HCT116 (cell line): Measurements from ENCODE around the gene TFE3. TPM values are rescaled to one million over a fixed set of nuclear protein-coding genes. Genes with fewer than 3 reads are reported as not detected.

Experiments
- ATAC-seq: fragments of 200-7000 bp; cut with Tn5 transposase; 2 replicates; pipeline ENCODE4 v1.9.1; 2020; ENCODE audit warnings: mild to moderate bottlenecking, moderate library complexity
- BruUV-seq: library from RNA; stranded (reverse); fragments of 400-500 nt; replicated peaks from 2 replicates; lab custom pipeline; 2021; lab: Mats Ljungman, UMichigan
- CTCF ChIA-PET: fragments of 300-600 bp; sonication (Branson Sonifier 250); formaldehyde crosslinking; loops from one replicate; lab custom pipeline; 2021; ENCODE audit warnings: antibody characterized with exemption; lab: Charles Lee
- POLR2A ChIA-PET: fragments of 300-600, 350-600 bp; sonication (Branson Sonifier 250); formaldehyde crosslinking; loops from one replicate; lab custom pipeline; 2021; ENCODE audit warnings: antibody characterized with exemption; lab: Charles Lee
- RAD21 ChIA-PET, 2 experiments: fragments of 300-600 bp; sonication (Branson Sonifier 250); formaldehyde crosslinking; loops; one replicate each; lab custom pipeline; 2023; ENCODE audit warnings: low total read pairs in 2 of 2; ENCODE audit not compliant: uncharacterized antibody in 2 of 2, unreplicated experiment in 2 of 2, low non-redundant PET in 1 of 2; lab: Charles Lee
- DNase-seq: peaks from one replicate; pipeline ENCODE4 v3.0.0-alpha.2; 2010; ENCODE audit warnings: low read depth, low spot score
- H2AFZ ChIP-seq: fragments of 200-600 bp; shearing (Covaris generic), sonication (generic); 2 replicates; pipeline ENCODE4 v1.6.1; 2017; ENCODE audit warnings: low read depth, mixed run types, mixed read lengths, antibody characterized with exemption, low read length; ENCODE audit not compliant: poor library complexity, severe bottlenecking
- H3K27ac ChIP-seq: 2 replicates; pipeline ENCODE4 v1.5.1; 2012; ENCODE audit warnings: low read depth, low read length
- H3K27me3 ChIP-seq: fragments of 200-600 bp; sonication (generic); 2 replicates; pipeline ENCODE4 v1.6.1; 2016; ENCODE audit warnings: mixed run types, low read length, mixed read lengths; ENCODE audit not compliant: insufficient read depth
- H3K36me3 ChIP-seq, 2 experiments: fragments of 200-500 bp in 1 of 2; fragments of 200-600 bp in 1 of 2; sonication (Bioruptor generic) in 1 of 2; sonication (generic) in 1 of 2; 2 replicates each; pipeline versions ENCODE4 v1.5.1 to v1.6.1; 2014 to 2016; ENCODE audit warnings: low read length in 2 of 2, inconsistent platforms in 1 of 2, mixed read lengths in 1 of 2, mixed run types in 1 of 2; ENCODE audit not compliant: insufficient read depth in 2 of 2, control insufficient read depth in 1 of 2
- H3K4me1 ChIP-seq, 2 experiments: fragments of 200-600 bp in 1 of 2; sonication (generic) in 1 of 2; 2 replicates each; pipeline versions ENCODE4 v1.5.1 to v1.6.1; 2012 to 2017; ENCODE audit warnings: low read length in 2 of 2, inconsistent platforms in 1 of 2, mild to moderate bottlenecking in 1 of 2, mixed read lengths in 1 of 2, mixed run types in 1 of 2, moderate library complexity in 1 of 2; ENCODE audit not compliant: insufficient read depth in 2 of 2, control insufficient read depth in 1 of 2
- H3K4me2 ChIP-seq: fragments of 200-600 bp; sonication (generic); 2 replicates; pipeline ENCODE4 v1.6.1; 2017; ENCODE audit warnings: mixed run types, low read length, mixed read lengths
- H3K4me3 ChIP-seq, 2 experiments: fragments of 200-600 bp in 1 of 2; sonication (generic) in 1 of 2; replicated peaks in 1 of 2; 2 replicates each; pipeline ENCODE4 v1.5.1; 2011 to 2016; ENCODE audit warnings: low read length in 2 of 2, control low read depth in 1 of 2, low read depth in 1 of 2, mild to moderate bottlenecking in 1 of 2, mixed read lengths in 1 of 2, mixed run types in 1 of 2
- H3K79me2 ChIP-seq: fragments of 200-600 bp; sonication (generic); 2 replicates; pipeline ENCODE4 v1.6.1; 2017; ENCODE audit warnings: mild to moderate bottlenecking, mixed run types, low read length, moderate library complexity, mixed read lengths; ENCODE audit not compliant: insufficient read depth
- H3K9ac ChIP-seq: fragments of 200-600 bp; sonication (generic); 2 replicates; pipeline ENCODE4 v1.6.1; 2016; ENCODE audit warnings: low read length, mixed read lengths
- H3K9me2 ChIP-seq: fragments of 200-600 bp; sonication (generic), shearing (Covaris generic); 2 replicates; pipeline ENCODE4 v1.6.1; 2017; ENCODE audit warnings: mixed run types, mild to moderate bottlenecking, moderate library complexity; ENCODE audit not compliant: insufficient read depth
- H3K9me3 ChIP-seq, 2 experiments: fragments of 200-500 bp in 1 of 2; fragments of 200-600 bp in 1 of 2; sonication (Bioruptor generic) in 1 of 2; sonication (generic) in 1 of 2; 2 replicates each; pipeline ENCODE4 v1.6.1; 2014 to 2017; ENCODE audit warnings: low read length in 2 of 2, mixed read lengths in 2 of 2, inconsistent platforms in 1 of 2, low read depth in 1 of 2, mild to moderate bottlenecking in 1 of 2, mixed run types in 1 of 2, moderate library complexity in 1 of 2; ENCODE audit not compliant: control insufficient read depth in 1 of 2, insufficient read depth in 1 of 2
- H4K20me1 ChIP-seq: fragments of 200-600 bp; sonication (generic), shearing (Covaris generic); 2 replicates; pipeline ENCODE4 v1.6.1; 2017; ENCODE audit warnings: mixed run types, mild to moderate bottlenecking, moderate library complexity; ENCODE audit not compliant: insufficient read depth
- CBX3 ChIP-seq: IDR thresholded peaks from 2 replicates; pipeline ENCODE4 v1.6.1; 2012; ENCODE audit warnings: low read depth
- EZH2phosphoT487 ChIP-seq: fragments of 200-600 bp; IDR thresholded peaks from 2 replicates; pipeline ENCODE4 v1.6.1; 2018; ENCODE audit warnings: antibody characterized with exemption, borderline replicate concordance
- JUND ChIP-seq: IDR thresholded peaks from 2 replicates; pipeline ENCODE4 v1.6.1; 2012
- MAX ChIP-seq: IDR thresholded peaks from 2 replicates; pipeline ENCODE4 v1.6.1; 2012
- RAD21 ChIP-seq: IDR thresholded peaks from 2 replicates; pipeline ENCODE4 v1.6.1; 2012; ENCODE audit warnings: low read depth, mild to moderate bottlenecking
- SP1 ChIP-seq: IDR thresholded peaks from 2 replicates; pipeline ENCODE4 v1.6.1; 2012; ENCODE audit warnings: low read depth
- SRF ChIP-seq: IDR thresholded peaks from 2 replicates; pipeline ENCODE4 v1.6.1; 2012; ENCODE audit warnings: low read depth
- YY1 ChIP-seq: IDR thresholded peaks from 2 replicates; pipeline ENCODE4 v1.6.1; 2011; ENCODE audit warnings: low read length, low read depth, moderate library complexity, mild to moderate bottlenecking; ENCODE audit not compliant: insufficient replicate concordance; ENCODE audit errors: extremely low read depth
- ZNF274 ChIP-seq: fragments of 200-500 bp; sonication (Bioruptor generic); IDR thresholded peaks from 2 replicates; pipeline ENCODE4 v1.6.1; 2014; ENCODE audit warnings: mild to moderate bottlenecking, low read depth, low read length, inconsistent platforms
- intact Hi-C: fragments of 100-400 bp; cut with micrococcal nuclease; formaldehyde crosslinking; loops from 2 replicates; pipeline ENCODE4 v1.10.0; 2022
- total RNA-seq: library from RNA; stranded (reverse); gene quantifications from one replicate; pipeline ENCODE4 v1.2.1, GENCODE V29; 2021; ENCODE audit not compliant: unreplicated experiment
- TF ChIP-seq, protein P1 (sequence below): IDR thresholded peaks from 2 replicates; pipeline ENCODE4 v1.6.1; 2011; ENCODE audit warnings: mild to moderate bottlenecking, low read length, moderate library complexity; ENCODE audit not compliant: insufficient replicate concordance; ENCODE audit errors: extremely low read depth
- TF ChIP-seq, protein P2 (sequence below): IDR thresholded peaks from 2 replicates; pipeline ENCODE4 v1.6.1; 2012
- TF ChIP-seq, protein P3 (sequence below), 3 experiments: fragments of 200-600 bp in 1 of 3; sonication (generic) in 1 of 3; IDR thresholded peaks in 2 of 3; conservative IDR thresholded peaks in 1 of 3; 2 replicates each; pipeline ENCODE4 v1.5.1; 2012 to 2017; ENCODE audit warnings: low read depth in 2 of 3, low read length in 2 of 3, antibody characterized with exemption in 1 of 3, borderline replicate concordance in 1 of 3, control low read depth in 1 of 3, mild to moderate bottlenecking in 1 of 3, mixed read lengths in 1 of 3, mixed run types in 1 of 3, moderate library complexity in 1 of 3; ENCODE audit not compliant: insufficient read depth in 1 of 3

The TFE3 gene
- total RNA-seq, 1 experiment from 2014 or later = 17.1 TPM

DNA sequence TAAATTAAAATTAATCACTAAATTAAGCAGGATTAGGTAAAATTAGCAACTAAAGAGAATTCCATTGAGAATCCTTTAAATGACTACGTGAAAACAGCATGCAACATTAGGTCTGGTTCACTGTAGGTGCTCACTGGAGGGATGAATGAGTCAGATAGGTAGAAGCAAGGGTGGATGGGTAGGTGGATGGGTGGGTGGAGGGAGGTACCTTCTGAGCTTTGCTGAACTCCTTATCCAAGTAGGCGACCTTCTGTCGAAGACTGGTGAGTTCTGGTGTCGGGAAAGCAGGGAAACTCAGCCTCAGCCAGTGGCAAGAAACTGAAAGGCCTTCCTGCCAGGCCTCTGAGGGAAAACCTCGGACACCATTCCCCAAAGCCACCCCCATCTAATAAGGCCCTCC, 44.1 kb downstream of the TFE3 start:
- Histone ChIP-seq H3K36me3 (no peaks in the 10 kb centered on the region; a peak in 1 of 4 replicates), H3K9me2 (no peaks in the 10 kb centered on the region), H3K4me1 (peaks cover 0 to 10% of the 10 kb centered on the region in 2 experiments; a peak in 1 of 4 replicates), H3K9me3 (no peaks in the 10 kb centered on the region), H3K27ac (no peak overlapping the region), H2AFZ (no peak overlapping the region), H3K4me3 (no peak overlapping the region), H3K79me2 (peaks cover 5% of the 10 kb centered on the region; the same call in 1 of the 2 replicates), H3K9ac (no peak overlapping the region), H4K20me1 (no peaks in the 10 kb centered on the region), H3K27me3 (no peaks in the 10 kb centered on the region), H3K4me2 (no peak overlapping the region)
- TF ChIP-seq RAD21 = no peak
- TF ChIP-seq MAX = no peak
- TF ChIP-seq ZNF274 = no peak
- TF ChIP-seq EZH2phosphoT487 = no peak
- no peak for TF ChIP-seq SRF
- TF ChIP-seq YY1 = no peak
- no peak for TF ChIP-seq JUND
- TF ChIP-seq, protein P1, sequence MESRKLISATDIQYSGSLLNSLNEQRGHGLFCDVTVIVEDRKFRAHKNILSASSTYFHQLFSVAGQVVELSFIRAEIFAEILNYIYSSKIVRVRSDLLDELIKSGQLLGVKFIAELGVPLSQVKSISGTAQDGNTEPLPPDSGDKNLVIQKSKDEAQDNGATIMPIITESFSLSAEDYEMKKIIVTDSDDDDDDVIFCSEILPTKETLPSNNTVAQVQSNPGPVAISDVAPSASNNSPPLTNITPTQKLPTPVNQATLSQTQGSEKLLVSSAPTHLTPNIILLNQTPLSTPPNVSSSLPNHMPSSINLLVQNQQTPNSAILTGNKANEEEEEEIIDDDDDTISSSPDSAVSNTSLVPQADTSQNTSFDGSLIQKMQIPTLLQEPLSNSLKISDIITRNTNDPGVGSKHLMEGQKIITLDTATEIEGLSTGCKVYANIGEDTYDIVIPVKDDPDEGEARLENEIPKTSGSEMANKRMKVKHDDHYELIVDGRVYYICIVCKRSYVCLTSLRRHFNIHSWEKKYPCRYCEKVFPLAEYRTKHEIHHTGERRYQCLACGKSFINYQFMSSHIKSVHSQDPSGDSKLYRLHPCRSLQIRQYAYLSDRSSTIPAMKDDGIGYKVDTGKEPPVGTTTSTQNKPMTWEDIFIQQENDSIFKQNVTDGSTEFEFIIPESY = no peak
- no peak for TF ChIP-seq CBX3
- TF ChIP-seq SP1 = no peak
- TF ChIP-seq, protein P2, sequence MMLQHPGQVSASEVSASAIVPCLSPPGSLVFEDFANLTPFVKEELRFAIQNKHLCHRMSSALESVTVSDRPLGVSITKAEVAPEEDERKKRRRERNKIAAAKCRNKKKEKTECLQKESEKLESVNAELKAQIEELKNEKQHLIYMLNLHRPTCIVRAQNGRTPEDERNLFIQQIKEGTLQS = no peak
- TF ChIP-seq, protein P3, sequence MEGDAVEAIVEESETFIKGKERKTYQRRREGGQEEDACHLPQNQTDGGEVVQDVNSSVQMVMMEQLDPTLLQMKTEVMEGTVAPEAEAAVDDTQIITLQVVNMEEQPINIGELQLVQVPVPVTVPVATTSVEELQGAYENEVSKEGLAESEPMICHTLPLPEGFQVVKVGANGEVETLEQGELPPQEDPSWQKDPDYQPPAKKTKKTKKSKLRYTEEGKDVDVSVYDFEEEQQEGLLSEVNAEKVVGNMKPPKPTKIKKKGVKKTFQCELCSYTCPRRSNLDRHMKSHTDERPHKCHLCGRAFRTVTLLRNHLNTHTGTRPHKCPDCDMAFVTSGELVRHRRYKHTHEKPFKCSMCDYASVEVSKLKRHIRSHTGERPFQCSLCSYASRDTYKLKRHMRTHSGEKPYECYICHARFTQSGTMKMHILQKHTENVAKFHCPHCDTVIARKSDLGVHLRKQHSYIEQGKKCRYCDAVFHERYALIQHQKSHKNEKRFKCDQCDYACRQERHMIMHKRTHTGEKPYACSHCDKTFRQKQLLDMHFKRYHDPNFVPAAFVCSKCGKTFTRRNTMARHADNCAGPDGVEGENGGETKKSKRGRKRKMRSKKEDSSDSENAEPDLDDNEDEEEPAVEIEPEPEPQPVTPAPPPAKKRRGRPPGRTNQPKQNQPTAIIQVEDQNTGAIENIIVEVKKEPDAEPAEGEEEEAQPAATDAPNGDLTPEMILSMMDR (IDR thresholded peaks at IDR 0.05 in 2 of 3, conservative IDR thresholded peaks at IDR 0.05 in 1 of 3; ENCODE audit: borderline replicate concordance in 1 of 3, insufficient read depth in 1 of 3, low read depth in 2 of 3, low read length in 2 of 3) = no peak
- intact Hi-C loops = no loop called here
- ChIA-PET POLR2A (no interaction called here), RAD21 (no interaction called here), CTCF (no interaction called here)
- ATAC-seq (no peak), DNase-seq (no peak)
- no TSS peak for BruUV-seq
